SU-DHL-6 (cell line): ENCODE results near the gene MYO1D.

Source experiments
- CTCF ChIP-seq: fragments of 200-600 bp; sonication (generic); IDR thresholded peaks from one replicate; pipeline ENCODE4 v1.5.1; 2017; ENCODE audit warnings: antibody characterized with exemption, mild to moderate bottlenecking, low read length, moderate library complexity; ENCODE audit not compliant: insufficient read depth, poor library complexity, severe bottlenecking
- EZH2phosphoT487 ChIP-seq: fragments of 200-600 bp; sonication (generic), shearing (Covaris generic); conservative IDR thresholded peaks from 2 replicates; pipeline ENCODE4 v1.6.1; 2018; ENCODE audit warnings: mild to moderate bottlenecking, antibody characterized with exemption, low read length, moderate library complexity, mixed read lengths

- TF ChIP-seq EZH2phosphoT487 (no peak), CTCF (no peak)
Observed at GRCh38 chr17:32840241-32840640, 36.7 kb downstream of the MYO1D start.
